GM21737 (cell line): ENCODE results near the gene VWF.

Experiments used
- ATAC-seq: cut with Tn5 transposase; IDR thresholded peaks from one replicate; pipeline ENCODE4 v1.9.1; 2021; ENCODE audit warnings: mild to moderate bottlenecking, moderate library complexity; ENCODE audit not compliant: unreplicated experiment

Gene VWF

GRCh38 chr12:5900533-5901205 lies 223.8 kb downstream of the VWF start:
- no peak for ATAC-seq

- no peak for ATAC-seq
These were observed 224.4 kb downstream of the VWF start for GRCh38 chr12:5900076-5900475.

GRCh38 chr12:5899675-5900074 lies 224.8 kb downstream of the VWF start:
- no peak for ATAC-seq

GRCh38 chr12:5898874-5899273 lies 225.6 kb downstream of the VWF start:
- ATAC-seq: no peak
